ENCODE results near the gene HSP90AB1. TPM values are rescaled to one million over a fixed set of nuclear protein-coding genes. Genes with fewer than 3 reads are reported as not detected.

HSP90AB1 gene
- total RNA-seq, 2 donors from 2014 or later, result 716 to 772 TPM

- peaks cover 0 to 21% of the 10 kb centered on the region in 2 donors for H3K4me1 ChIP-seq
- no peak for TF ChIP-seq CTCF (IDR thresholded peaks at IDR 0.05)
- peak overlapping the region; percentile 85 to 88 for H3K4me3 ChIP-seq
- no peaks in the 10 kb centered on the region for H3K27me3 ChIP-seq
- H3K9me3 ChIP-seq, result no peaks in the 10 kb centered on the region
- DNase-seq (ENCODE audit: low spot score), result no peak
- peaks cover 44% of the 10 kb centered on the region for H3K36me3 ChIP-seq
- peak overlapping the region; percentile 93 to 94 for H3K27ac ChIP-seq
Observed at GRCh38 chr6:44255871-44256774, 9.2 kb downstream of the HSP90AB1 start.

- no peak for DNase-seq (ENCODE audit: low spot score)
- no peak for TF ChIP-seq CTCF (IDR thresholded peaks at IDR 0.05)
- peaks cover 38% of the 10 kb centered on the region for H3K36me3 ChIP-seq
- no peaks in the 10 kb centered on the region for H3K27me3 ChIP-seq
- H3K4me3 ChIP-seq, result peak overlapping the region; percentile 85 to 88
- no peaks in the 10 kb centered on the region for H3K9me3 ChIP-seq
- H3K27ac ChIP-seq, result peak overlapping the region; percentile 93 to 94
- H3K4me1 ChIP-seq, result peaks cover 0 to 20% of the 10 kb centered on the region in 2 donors
Observed at GRCh38 chr6:44256775-44257024, 9.8 kb downstream of the HSP90AB1 start.

GRCh38 chr6:44257025-44257752 is 10.3 kb downstream of the HSP90AB1 start, which contains the start of gene SLC35B2:
SLC35B2 (minus strand) TSS chr6:44257528; CDS start chr6:44257410, 118 bp downstream.
- Histone ChIP-seq H3K36me3 (peaks cover 33% of the 10 kb centered on the region), H3K4me1 (peaks cover 0 to 20% of the 10 kb centered on the region in 2 donors), H3K4me3 (peak within 1 kb of the TSS; percentile 85 to 88), H3K27me3 (no peaks in the 10 kb centered on the region), H3K27ac (peak within 1 kb of the TSS; percentile 93 to 94), H3K9me3 (no peaks in the 10 kb centered on the region)
- peak; percentile 81 to 95 for TF ChIP-seq CTCF (IDR thresholded peaks at IDR 0.05)
- DNase-seq (ENCODE audit: low spot score), result no peak

GRCh38 chr6:44257753-44258324 is 10.9 kb downstream of the HSP90AB1 start:
- H3K27me3 ChIP-seq, result no peaks in the 10 kb centered on the region
- peak in 1 of 2 donors; percentile 2 for TF ChIP-seq CTCF (IDR thresholded peaks at IDR 0.05)
- peaks cover 0 to 26% of the 10 kb centered on the region in 2 donors for H3K4me1 ChIP-seq
- H3K4me3 ChIP-seq, result peak overlapping the region; percentile 85 to 88
- no peaks in the 10 kb centered on the region for H3K9me3 ChIP-seq
- no peak for DNase-seq (ENCODE audit: low spot score)
- peaks cover 27% of the 10 kb centered on the region for H3K36me3 ChIP-seq
- H3K27ac ChIP-seq, result peak overlapping the region; percentile 93 to 94

DNA sequence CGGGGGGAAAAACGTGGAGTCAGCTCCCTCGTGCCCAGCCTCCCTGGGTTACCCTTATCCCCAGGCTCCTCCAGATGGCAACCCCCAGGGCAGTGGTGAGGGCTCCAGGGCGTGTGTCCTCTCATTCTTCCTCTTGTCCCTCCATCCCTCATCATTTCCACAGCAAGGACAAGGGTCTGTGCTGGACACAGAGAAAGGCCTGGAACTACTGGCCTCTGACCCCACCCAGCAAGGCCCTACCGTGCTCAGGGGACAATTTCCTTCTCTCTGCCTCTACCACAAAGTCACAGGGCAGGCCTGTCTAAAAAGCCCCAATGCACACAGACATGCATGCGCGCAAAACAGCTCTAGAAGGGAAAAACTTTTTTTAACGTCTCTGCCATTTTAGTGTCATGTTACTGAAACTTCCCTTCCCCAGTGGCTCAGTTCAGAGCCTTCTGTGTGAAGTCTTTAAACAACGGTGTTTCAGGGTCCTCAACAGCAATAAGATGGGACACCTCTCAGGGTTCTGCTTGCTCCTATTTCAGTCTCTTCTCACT is 11.5 kb downstream of the HSP90AB1 start:
- Histone ChIP-seq H3K4me3 (no peak overlapping the region), H3K27me3 (no peaks in the 10 kb centered on the region), H3K36me3 (peaks cover 21% of the 10 kb centered on the region), H3K9me3 (no peaks in the 10 kb centered on the region), H3K4me1 (peaks cover 0 to 32% of the 10 kb centered on the region in 2 donors), H3K27ac (no peak overlapping the region)
- no peak for TF ChIP-seq CTCF (IDR thresholded peaks at IDR 0.05)
- DNase-seq (ENCODE audit: low spot score), result no peak

Measured in right atrium auricular region (tissue), 2 donors.